ENCODE data around the gene ZNF274. TPM values are rescaled to one million over a fixed set of nuclear protein-coding genes. Genes with fewer than 3 reads are reported as not detected.

ZNF274 gene
- total RNA-seq, 3 donors from 2014 or later (not counting 1 experiment from before 2014, with no cell fraction given) = 25.5 to 33.0 (median 30.1) TPM

GRCh38 chr19:58166708-58167280 lies 16.1 kb upstream of the ZNF274 start:
- TF ChIP-seq, protein P1, sequence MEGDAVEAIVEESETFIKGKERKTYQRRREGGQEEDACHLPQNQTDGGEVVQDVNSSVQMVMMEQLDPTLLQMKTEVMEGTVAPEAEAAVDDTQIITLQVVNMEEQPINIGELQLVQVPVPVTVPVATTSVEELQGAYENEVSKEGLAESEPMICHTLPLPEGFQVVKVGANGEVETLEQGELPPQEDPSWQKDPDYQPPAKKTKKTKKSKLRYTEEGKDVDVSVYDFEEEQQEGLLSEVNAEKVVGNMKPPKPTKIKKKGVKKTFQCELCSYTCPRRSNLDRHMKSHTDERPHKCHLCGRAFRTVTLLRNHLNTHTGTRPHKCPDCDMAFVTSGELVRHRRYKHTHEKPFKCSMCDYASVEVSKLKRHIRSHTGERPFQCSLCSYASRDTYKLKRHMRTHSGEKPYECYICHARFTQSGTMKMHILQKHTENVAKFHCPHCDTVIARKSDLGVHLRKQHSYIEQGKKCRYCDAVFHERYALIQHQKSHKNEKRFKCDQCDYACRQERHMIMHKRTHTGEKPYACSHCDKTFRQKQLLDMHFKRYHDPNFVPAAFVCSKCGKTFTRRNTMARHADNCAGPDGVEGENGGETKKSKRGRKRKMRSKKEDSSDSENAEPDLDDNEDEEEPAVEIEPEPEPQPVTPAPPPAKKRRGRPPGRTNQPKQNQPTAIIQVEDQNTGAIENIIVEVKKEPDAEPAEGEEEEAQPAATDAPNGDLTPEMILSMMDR (IDR thresholded peaks at IDR 0.05) = no peak
- WGBS (ENCODE audit: insufficient coverage) = 69% methylated on average over 4 of the region's 4 CpGs
- ATAC-seq = no peak
- Histone ChIP-seq H3K36me3 (ENCODE audit: control insufficient read depth, insufficient read depth, low read length) (no peaks in the 10 kb centered on the region), H3K4me3 (ENCODE audit: low read length) (no peak overlapping the region), H3K27ac (ENCODE audit: low read length) (no peak overlapping the region), H3K9me3 (ENCODE audit: control insufficient read depth, insufficient read depth, low read length) (peaks cover 60% of the 10 kb centered on the region), H3K27me3 (ENCODE audit: control insufficient read depth, insufficient read depth, low read length) (no peaks in the 10 kb centered on the region), H3K4me1 (ENCODE audit: control insufficient read depth, insufficient read depth, low read length) (no peaks in the 10 kb centered on the region)
- no peak for DNase-seq
- H3K9me3 Mint-ChIP-seq = peaks cover 16 to 27% of the 10 kb centered on the region in 2 donors
- no peak overlapping the region for H3K4me3 Mint-ChIP-seq
- H3K4me1 Mint-ChIP-seq = no peaks in the 10 kb centered on the region
- peaks cover 41% of the 10 kb centered on the region for H3K36me3 Mint-ChIP-seq
- H3K27ac Mint-ChIP-seq = no peak overlapping the region
- intact Hi-C loops (cut with micrococcal nuclease) = no loop called here
- peaks cover 0 to 4% of the 10 kb centered on the region in 2 donors for H3K27me3 Mint-ChIP-seq (ENCODE audit: low read depth in 2 of 2)

- H3K36me3 ChIP-seq (ENCODE audit: control insufficient read depth, insufficient read depth, low read length) = no peaks in the 10 kb centered on the region
- Mint-ChIP-seq H3K27ac (no peak overlapping the region), H3K4me1 (no peaks in the 10 kb centered on the region), H3K9me3 (peaks cover 7 to 19% of the 10 kb centered on the region in 2 donors), H3K36me3 (peaks cover 19% of the 10 kb centered on the region), H3K27me3 (ENCODE audit: low read depth in 2 of 2) (no peaks in the 10 kb centered on the region), H3K4me3 (no peak overlapping the region)
- 63% methylated on average over 1 of the region's 1 CpG for WGBS (ENCODE audit: insufficient coverage)
- no peak for ATAC-seq
- peaks cover 59% of the 10 kb centered on the region for H3K9me3 ChIP-seq (ENCODE audit: control insufficient read depth, insufficient read depth, low read length)
- intact Hi-C loops (cut with micrococcal nuclease) = no loop called here
- TF ChIP-seq, protein P1 (IDR thresholded peaks at IDR 0.05) = no peak
- no peak for DNase-seq
- H3K4me1 ChIP-seq (ENCODE audit: control insufficient read depth, insufficient read depth, low read length) = no peaks in the 10 kb centered on the region
- no peak overlapping the region for H3K27ac ChIP-seq (ENCODE audit: low read length)
- no peaks in the 10 kb centered on the region for H3K27me3 ChIP-seq (ENCODE audit: control insufficient read depth, insufficient read depth, low read length)
- H3K4me3 ChIP-seq (ENCODE audit: low read length) = no peak overlapping the region
Observed at GRCh38 chr19:58170860-58171259, 12.0 kb upstream of the ZNF274 start.

DNA sequence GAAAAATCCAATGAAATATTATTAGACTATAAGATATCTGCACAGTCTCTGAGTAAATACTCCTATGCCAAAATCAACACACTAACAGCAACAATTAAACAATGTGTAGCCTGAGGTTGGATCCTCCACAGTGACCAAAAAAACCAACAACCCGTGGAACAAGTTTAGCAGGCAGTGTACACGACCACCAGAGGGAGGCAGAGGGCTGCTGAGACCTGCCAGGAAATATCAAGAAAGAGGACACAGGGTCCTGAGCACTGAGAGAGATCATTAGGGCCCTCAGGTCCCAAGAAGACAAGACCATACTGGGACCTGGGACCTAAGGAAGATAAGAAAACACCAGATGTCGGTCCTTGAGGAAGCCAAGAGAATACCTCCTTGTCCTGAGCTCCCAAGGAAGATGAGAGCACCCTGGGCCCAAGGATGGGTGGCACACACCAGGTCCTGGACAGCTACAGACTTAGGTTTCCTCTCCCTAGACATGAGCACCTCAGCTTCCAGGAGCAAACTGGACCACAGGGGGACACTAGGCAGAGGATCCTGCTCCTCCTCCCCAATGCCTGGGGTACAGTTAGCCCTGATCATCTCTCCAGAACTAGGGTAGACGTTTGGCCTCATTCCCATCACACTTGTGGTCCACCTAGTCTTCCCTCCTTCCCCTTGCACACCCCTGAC lies 822 bp upstream of the ZNF274 start:
- Histone ChIP-seq H3K4me1 (ENCODE audit: control insufficient read depth, insufficient read depth, low read length) (peaks cover 19% of the 10 kb centered on the region), H3K4me3 (ENCODE audit: low read length) (peak overlapping the region; percentile 88), H3K27ac (ENCODE audit: low read length) (peak overlapping the region; percentile 99), H3K9me3 (ENCODE audit: control insufficient read depth, insufficient read depth, low read length) (peaks cover 81% of the 10 kb centered on the region), H3K27me3 (ENCODE audit: control insufficient read depth, insufficient read depth, low read length) (no peaks in the 10 kb centered on the region), H3K36me3 (ENCODE audit: control insufficient read depth, insufficient read depth, low read length) (peaks cover 5% of the 10 kb centered on the region)
- peaks cover 17 to 22% of the 10 kb centered on the region in 2 donors for H3K4me1 Mint-ChIP-seq
- peak overlapping the region; percentile 98 for H3K4me3 Mint-ChIP-seq
- TF ChIP-seq, protein P1 (IDR thresholded peaks at IDR 0.05) = peak; percentile 66
- H3K36me3 Mint-ChIP-seq = peaks cover 11% of the 10 kb centered on the region
- ATAC-seq (peak in 1 of 3 donors; percentile 11), DNase-seq (peak; percentile 61 to 76)
- no peaks in the 10 kb centered on the region for H3K27me3 Mint-ChIP-seq (ENCODE audit: low read depth in 2 of 2)
- intact Hi-C loops (cut with micrococcal nuclease) = loop anchor here (1.0 to 10.0 kb wide), 6 partner anchors 97 to 337 kb away; partner anchors contain the start of genes ERVK3-1, RPS5, ZBTB45 and ZNF324
- 67% methylated on average over 4 of the region's 4 CpGs for WGBS (ENCODE audit: insufficient coverage)
- H3K27ac Mint-ChIP-seq = peak overlapping the region; percentile 100
- peaks cover 8 to 11% of the 10 kb centered on the region in 2 donors for H3K9me3 Mint-ChIP-seq

Measured in natural killer cell (primary cell).